Measurements from ENCODE around the gene ZNF468. TPM values are rescaled to one million over a fixed set of nuclear protein-coding genes. Genes with fewer than 3 reads are reported as not detected.
"Not testable (repeated sequence)": the region's sequence is repeated elsewhere in the genome, so short reads cannot be mapped to it uniquely, and the experiment has no call there.

The ZNF468 gene
- total RNA-seq, 4 donors from 2014 or later, result 2.6 to 5.9 (median 3.5) TPM

DNA sequence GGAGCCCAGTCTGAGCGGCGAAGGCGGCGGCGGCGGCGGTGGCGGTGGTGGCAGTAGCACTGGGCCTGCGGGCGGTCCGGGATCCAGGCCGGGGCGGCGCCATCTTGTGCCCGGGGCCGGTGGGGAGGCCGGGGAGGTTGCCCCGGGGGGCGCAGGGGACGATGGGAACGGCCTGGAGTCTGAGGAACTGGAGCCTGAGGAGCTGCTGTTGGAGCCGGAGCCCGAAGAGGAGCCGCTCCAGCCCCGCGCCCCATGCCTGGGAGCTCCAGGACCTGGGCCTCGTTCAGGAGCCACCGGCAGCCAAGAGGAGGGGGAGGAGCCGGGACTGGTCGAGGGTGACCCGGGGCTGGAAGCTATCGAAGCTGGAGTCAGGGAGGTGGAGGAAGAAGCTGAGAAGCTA, 47.6 kb downstream of the ZNF468 start:
- H3K36me3 ChIP-seq, result peaks cover 0 to 15% of the 10 kb centered on the region in 2 donors

DNA sequence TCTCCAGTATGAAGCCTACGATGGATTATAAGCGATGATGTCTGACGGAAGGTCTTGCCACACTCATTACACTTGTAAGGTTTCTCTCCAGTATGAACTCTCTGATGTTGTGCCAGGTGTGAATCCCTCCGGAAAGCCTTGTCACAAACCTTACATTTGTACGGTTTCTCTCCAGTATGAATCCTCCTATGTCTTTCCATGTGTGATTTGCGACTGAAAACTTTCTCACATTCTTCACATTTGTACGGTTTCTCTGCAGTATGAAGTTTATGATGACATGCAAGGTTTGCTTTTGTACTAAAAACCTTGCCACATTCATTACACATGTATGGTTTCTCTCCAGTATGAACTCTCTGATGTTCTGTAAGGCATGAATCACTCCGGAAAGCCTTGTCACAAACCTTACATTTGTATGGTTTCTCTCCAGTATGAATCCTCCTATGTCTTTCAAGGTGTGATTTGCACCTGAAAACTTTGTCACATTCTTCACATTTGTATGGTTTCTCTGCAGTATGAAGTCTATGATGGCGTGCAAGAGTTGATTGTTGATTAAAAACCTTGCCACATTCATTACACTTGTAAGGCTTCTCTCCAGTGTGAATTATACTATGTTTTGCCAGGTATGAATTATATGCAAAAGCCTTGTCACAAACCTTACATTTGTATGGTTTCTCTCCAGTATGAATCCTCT, 57.3 kb downstream of the ZNF468 start:
- H3K4me1 ChIP-seq; in situ Hi-C loops (cut with MboI; ENCODE audit: low sequenced_read_pairs in 4 of 4); H3K27ac ChIP-seq; ATAC-seq; intact Hi-C loops (cut with DNase I; ENCODE audit: low total_unique reads); DNase-seq; H3K27me3 ChIP-seq: not testable (repeated sequence)
- Histone ChIP-seq H3K9me3 (peaks cover 0 to 38% (median 11%) of the 10 kb centered on the region in 3 donors), H3K36me3 (peaks cover 0 to 46% of the 10 kb centered on the region in 2 donors), H3K4me3 (peak overlapping the region in 1 of 4 donors; percentile 40)

More for the DNA sequence above, 47.6 kb downstream of the ZNF468 start:
- Histone ChIP-seq H3K4me1 (no peaks in the 10 kb centered on the region), H3K4me3 (no peak overlapping the region), H3K9me3 (no peaks in the 10 kb centered on the region), H3K27me3 (no peaks in the 10 kb centered on the region), H3K27ac (no peak overlapping the region)
- DNase-seq, result no peak
- intact Hi-C loops (cut with DNase I; ENCODE audit: low total_unique reads), result no loop called here
- no peak for TF ChIP-seq POLR2A (IDR thresholded peaks at IDR 0.05)
- TF ChIP-seq, protein P1, sequence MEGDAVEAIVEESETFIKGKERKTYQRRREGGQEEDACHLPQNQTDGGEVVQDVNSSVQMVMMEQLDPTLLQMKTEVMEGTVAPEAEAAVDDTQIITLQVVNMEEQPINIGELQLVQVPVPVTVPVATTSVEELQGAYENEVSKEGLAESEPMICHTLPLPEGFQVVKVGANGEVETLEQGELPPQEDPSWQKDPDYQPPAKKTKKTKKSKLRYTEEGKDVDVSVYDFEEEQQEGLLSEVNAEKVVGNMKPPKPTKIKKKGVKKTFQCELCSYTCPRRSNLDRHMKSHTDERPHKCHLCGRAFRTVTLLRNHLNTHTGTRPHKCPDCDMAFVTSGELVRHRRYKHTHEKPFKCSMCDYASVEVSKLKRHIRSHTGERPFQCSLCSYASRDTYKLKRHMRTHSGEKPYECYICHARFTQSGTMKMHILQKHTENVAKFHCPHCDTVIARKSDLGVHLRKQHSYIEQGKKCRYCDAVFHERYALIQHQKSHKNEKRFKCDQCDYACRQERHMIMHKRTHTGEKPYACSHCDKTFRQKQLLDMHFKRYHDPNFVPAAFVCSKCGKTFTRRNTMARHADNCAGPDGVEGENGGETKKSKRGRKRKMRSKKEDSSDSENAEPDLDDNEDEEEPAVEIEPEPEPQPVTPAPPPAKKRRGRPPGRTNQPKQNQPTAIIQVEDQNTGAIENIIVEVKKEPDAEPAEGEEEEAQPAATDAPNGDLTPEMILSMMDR (IDR thresholded peaks at IDR 0.05 in 4 of 5, conservative IDR thresholded peaks at IDR 0.05 in 1 of 5), result no peak
- in situ Hi-C loops (cut with MboI; ENCODE audit: low sequenced_read_pairs in 4 of 4), result no loop called here
- no peak for ATAC-seq

DNA sequence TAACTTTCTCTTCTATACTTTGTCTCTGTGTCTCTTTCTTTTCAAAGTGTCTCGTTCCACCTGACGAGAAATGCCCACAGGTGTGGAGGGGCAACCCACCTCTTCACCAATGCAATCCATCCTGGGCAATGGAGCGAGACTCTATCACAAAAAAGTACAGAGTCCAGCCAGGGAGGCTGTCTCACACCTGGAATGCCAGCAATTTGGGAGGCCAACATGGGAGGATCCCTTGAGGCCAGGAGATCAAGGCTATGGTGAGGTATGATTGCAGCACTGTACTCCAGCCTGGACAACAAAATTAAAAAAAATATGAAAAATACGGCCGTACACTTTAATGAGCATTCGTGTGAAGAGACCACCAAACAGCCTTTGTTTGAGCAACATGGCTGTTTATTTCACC, 68.0 kb downstream of the ZNF468 start:
- Histone ChIP-seq H3K27ac (no peak overlapping the region), H3K9me3 (no peaks in the 10 kb centered on the region), H3K36me3 (no peaks in the 10 kb centered on the region), H3K4me3 (no peak overlapping the region), H3K27me3 (no peaks in the 10 kb centered on the region), H3K4me1 (no peaks in the 10 kb centered on the region)
- no peak for ATAC-seq
- no peak for DNase-seq
- intact Hi-C loops (cut with DNase I; ENCODE audit: low total_unique reads), result no loop called here
- no peak for TF ChIP-seq POLR2A (IDR thresholded peaks at IDR 0.05)
- TF ChIP-seq, protein P1 (IDR thresholded peaks at IDR 0.05 in 4 of 5, conservative IDR thresholded peaks at IDR 0.05 in 1 of 5), result no peak
- in situ Hi-C loops (cut with MboI; ENCODE audit: low sequenced_read_pairs in 4 of 4), result no loop called here

Other genes with a start within 250 kb of the ZNF468 start
- 1 to 10 TPM; 2.8 to 8.0 (median 4.0) TPM for gene ZNF83, start 219.3 kb downstream of the ZNF468 start, total RNA-seq
- 1 to 10 TPM; 1.7 to 4.0 (median 2.5) TPM for gene ZNF611, start 122.6 kb downstream of the ZNF468 start, total RNA-seq
- 1 to 10 TPM in 2 of 4 donors, under 1 TPM in 2; 0.72 to 3.7 (median 1.1) TPM for gene ZNF600, start 70.8 kb downstream of the ZNF468 start, total RNA-seq
- 1 to 10 TPM; 1.0 to 7.6 (median 3.2) TPM for gene ZNF28, start 36.0 kb downstream of the ZNF468 start, total RNA-seq
- 1 to 10 TPM in 3 of 4 donors, not detected in 1; 1.3 to 2.7 (median 2.5) TPM for gene ZNF320, start 40.0 kb upstream of the ZNF468 start, total RNA-seq
- under 1 TPM; 0.15 to 0.29 (median 0.20) TPM for gene ZNF888, start 65.8 kb upstream of the ZNF468 start, total RNA-seq
- gene ZNF816, start 105.3 kb upstream of the ZNF468 start, total RNA-seq, result 1 to 10 TPM; 1.0 to 3.1 (median 1.6) TPM
- gene ERVV-1, start 156.3 kb upstream of the ZNF468 start, total RNA-seq, result under 1 TPM in 1 of 4 donors, not detected in 3; 0.12 TPM
- not detected for gene ERVV-2, start 187.1 kb upstream of the ZNF468 start, total RNA-seq
- gene ZNF160, start 245.8 kb upstream of the ZNF468 start, total RNA-seq, result 10 to 100 TPM in 3 of 4 donors, 1 to 10 TPM in 1; 8.3 to 20.7 (median 11.9) TPM

Data from gastrocnemius medialis (tissue), 4 donors.